GM23248 (cell line): ENCODE data around the gene C20orf144. TPM values are rescaled to one million over a fixed set of nuclear protein-coding genes. Genes with fewer than 3 reads are reported as not detected.
A peak's percentile ranks its signal among the peaks of the same experiment; 100 is the strongest.
"Not testable (repeated sequence)": the region's sequence is repeated elsewhere in the genome, so short reads cannot be mapped to it uniquely, and the experiment has no call there.

Experiments
- DNase-seq: peaks from one replicate; pipeline ENCODE4 v3.0.0-alpha.2; 2015
- H2AFZ ChIP-seq: fragments of 200-600 bp; sonication (generic); 2 replicates; pipeline ENCODE4 v1.6.1; 2016; ENCODE audit warnings: antibody characterized with exemption
- H3F3A ChIP-seq: fragments of 200-600 bp; sonication (generic); 2 replicates; pipeline ENCODE4 v1.6.1; 2016; ENCODE audit warnings: mild to moderate bottlenecking, antibody characterized with exemption, mixed run types; ENCODE audit not compliant: insufficient read depth
- H3K27ac ChIP-seq: fragments of 200-600 bp; sonication (generic); 2 replicates; pipeline ENCODE4 v1.5.1; 2016; ENCODE audit warnings: mild to moderate bottlenecking
- H3K27me3 ChIP-seq: fragments of 200-600 bp; sonication (generic); replicated peaks from 2 replicates; pipeline ENCODE4 v1.6.1; 2016; ENCODE audit warnings: mild to moderate bottlenecking; ENCODE audit not compliant: insufficient read depth
- H3K36me3 ChIP-seq: fragments of 200-600 bp; sonication (generic); 2 replicates; pipeline ENCODE4 v1.6.1; 2016; ENCODE audit warnings: low read depth, mild to moderate bottlenecking
- H3K4me1 ChIP-seq: fragments of 200-600 bp; sonication (generic); 2 replicates; pipeline ENCODE4 v1.6.1; 2016; ENCODE audit warnings: mild to moderate bottlenecking; ENCODE audit not compliant: insufficient read depth
- H3K4me2 ChIP-seq: fragments of 200-600 bp; sonication (generic); one replicate; pipeline ENCODE4 v1.6.1; 2016; ENCODE audit warnings: mild to moderate bottlenecking; ENCODE audit not compliant: unreplicated experiment
- H3K4me3 ChIP-seq: fragments of 200-600 bp; sonication (generic); 2 replicates; pipeline ENCODE4 v1.5.1; 2016; ENCODE audit warnings: mild to moderate bottlenecking
- H3K79me2 ChIP-seq: fragments of 200-600 bp; sonication (generic); 2 replicates; pipeline ENCODE4 v1.6.1; 2016; ENCODE audit warnings: mild to moderate bottlenecking; ENCODE audit not compliant: insufficient read depth
- H3K9ac ChIP-seq: fragments of 200-600 bp; sonication (generic); 2 replicates; pipeline ENCODE4 v1.6.1; 2016; ENCODE audit warnings: mild to moderate bottlenecking
- H3K9me2 ChIP-seq: fragments of 200-600 bp; sonication (generic); 2 replicates; pipeline ENCODE4 v1.6.1; 2016; ENCODE audit warnings: mixed run types, mild to moderate bottlenecking, moderate library complexity; ENCODE audit not compliant: insufficient read depth
- H3K9me3 ChIP-seq: fragments of 200-600 bp; sonication (generic); one replicate; pipeline ENCODE4 v1.6.1; 2017; ENCODE audit warnings: low read depth
- H4K20me1 ChIP-seq: fragments of 200-600 bp; sonication (generic); 2 replicates; pipeline ENCODE4 v1.6.0; 2016; ENCODE audit not compliant: insufficient read depth
- EZH2 ChIP-seq: fragments of 200-600 bp; sonication (generic); IDR thresholded peaks from 2 replicates; pipeline ENCODE4 v1.6.1; 2018; ENCODE audit warnings: antibody characterized with exemption, mild to moderate bottlenecking; ENCODE audit not compliant: insufficient read depth, poor library complexity, severe bottlenecking
- EZH2phosphoT487 ChIP-seq: fragments of 200-600 bp; sonication (generic); IDR thresholded peaks from 2 replicates; pipeline ENCODE4 v1.6.1; 2018; ENCODE audit warnings: antibody characterized with exemption, moderate library complexity, mild to moderate bottlenecking, low read depth; ENCODE audit not compliant: insufficient read depth
- WGBS, 2 experiments: methylation state at CpG; one replicate each; pipeline ENCODE4 v1.1.6; 2015 to 2017; ENCODE audit warnings: low lambda C conversion rate in 2 of 2, low coverage in 1 of 2; ENCODE audit errors: missing lambda C conversion rate in 2 of 2; 5-methylcytosine and 5-hydroxymethylcytosine counted together
- in situ Hi-C: fragments of 300-500 bp; cut with MboI; formaldehyde crosslinking; loops from 2 replicates; pipeline ENCODE4 v1.15.0; 2020
- polyA plus RNA-seq: library from polyadenylated mRNA; unstranded; fragments of >200 nt; fragmentation: Nextera tagmentation; extraction: Ambion mirVana; gene quantifications from 2 replicates; pipeline ENCODE4 v1.2.1, GENCODE V29; 2016
- total RNA-seq: library from RNA; depleted of rRNA; stranded (reverse); fragments of >200 nt; shearing (Covaris generic); gene quantifications from 2 replicates; pipeline ENCODE4 v1.2.3, GENCODE V29; 2014

The C20orf144 gene
- total and polyA plus RNA-seq, 2 experiments from 2014 or later: 0.25 TPM; not detected in 1

GRCh38 chr20:33645072-33645358 is 17.1 kb upstream of the C20orf144 start:
- no peaks in the 10 kb centered on the region for H4K20me1 ChIP-seq

GRCh38 chr20:33645396-33645795 is 16.7 kb upstream of the C20orf144 start:
- WGBS, 2 experiments: 53 to 64% methylated on average over 2 of the region's 2 CpGs
- Histone ChIP-seq H3K9ac (no peak overlapping the region), H3F3A (peaks cover 15% of the 10 kb centered on the region; the same call in 1 of the 2 replicates), H2AFZ (no peak overlapping the region), H3K27ac (no peak overlapping the region), H3K4me1 (peaks cover 18% of the 10 kb centered on the region), H3K9me2 (no peaks in the 10 kb centered on the region), H4K20me1 (no peaks in the 10 kb centered on the region), H3K79me2 (no peaks in the 10 kb centered on the region), H3K9me3 (no peaks in the 10 kb centered on the region), H3K36me3 (peaks cover 11% of the 10 kb centered on the region; the same call in 1 of the 2 replicates), H3K4me2 (no peak overlapping the region), H3K27me3 (no peaks in the 10 kb centered on the region), H3K4me3 (no peak overlapping the region)
- TF ChIP-seq EZH2phosphoT487 (no peak), EZH2 (no peak)
- in situ Hi-C loops: loop anchor here (10.0 kb wide), 1 partner anchor 61 kb away; no protein-coding TSS in a partner anchor
- DNase-seq: no peak

More at GRCh38 chr20:33645072-33645358, 17.1 kb upstream of the C20orf144 start:
- H3K27ac ChIP-seq: no peak overlapping the region
- no peaks in the 10 kb centered on the region for H3K27me3 ChIP-seq
- no peaks in the 10 kb centered on the region for H3K79me2 ChIP-seq
- H3K9ac ChIP-seq: no peak overlapping the region
- no peaks in the 10 kb centered on the region for H3K9me3 ChIP-seq
- no peak overlapping the region for H2AFZ ChIP-seq
- H3K9me2 ChIP-seq: no peaks in the 10 kb centered on the region
- peaks cover 18% of the 10 kb centered on the region for H3K4me1 ChIP-seq
- 75 to 76% methylated on average over 4 of the region's 4 CpGs for WGBS, 2 experiments
- peaks cover 15% of the 10 kb centered on the region; the same call in 1 of the 2 replicates for H3F3A ChIP-seq
- no peak for DNase-seq
- no peak for TF ChIP-seq EZH2
- no peak for TF ChIP-seq EZH2phosphoT487
- in situ Hi-C loops: loop anchor here (10.0 kb wide), 1 partner anchor 60 kb away; no protein-coding TSS in a partner anchor
- H3K4me2 ChIP-seq: no peak overlapping the region
- peaks cover 15% of the 10 kb centered on the region; the same call in 1 of the 2 replicates for H3K36me3 ChIP-seq
- no peak overlapping the region for H3K4me3 ChIP-seq

DNA sequence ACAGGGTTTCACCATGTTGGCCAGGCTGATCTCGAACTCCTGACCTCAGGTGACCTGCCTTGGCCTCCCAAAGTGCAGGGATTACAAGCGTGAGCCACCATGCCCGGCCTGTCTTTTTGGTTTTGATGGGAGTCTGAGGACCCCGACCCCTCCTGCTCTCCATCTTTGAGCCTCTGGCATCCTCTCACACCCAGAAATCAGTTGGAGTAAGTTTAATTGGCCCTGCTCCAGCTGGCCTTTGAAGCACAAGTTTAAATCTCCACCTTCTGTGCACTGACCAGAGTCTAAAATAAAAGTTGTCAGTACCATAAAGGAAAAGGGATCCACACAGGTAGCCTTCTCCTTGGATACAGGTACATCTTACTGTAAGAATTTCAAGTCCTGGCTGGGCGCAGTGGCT is 15.9 kb upstream of the C20orf144 start:
- H2AFZ ChIP-seq: no peak overlapping the region
- no peak overlapping the region for H3K4me2 ChIP-seq
- no peak overlapping the region for H3K27ac ChIP-seq
- no peak for DNase-seq
- peaks cover 8% of the 10 kb centered on the region; the same call in 1 of the 2 replicates for H3K36me3 ChIP-seq
- 93 to 95% methylated on average over 5 of the region's 5 CpGs for WGBS, 2 experiments
- in situ Hi-C loops: loop anchor here (10.0 kb wide), 1 partner anchor 61 kb away; no protein-coding TSS in a partner anchor
- no peaks in the 10 kb centered on the region for H3K9me3 ChIP-seq
- no peaks in the 10 kb centered on the region for H3K79me2 ChIP-seq
- no peaks in the 10 kb centered on the region for H3K9me2 ChIP-seq
- H3K4me1 ChIP-seq: peaks cover 18% of the 10 kb centered on the region
- H4K20me1 ChIP-seq: no peaks in the 10 kb centered on the region
- H3F3A ChIP-seq: peaks cover 15% of the 10 kb centered on the region; the same call in 1 of the 2 replicates
- no peak overlapping the region for H3K4me3 ChIP-seq
- H3K27me3 ChIP-seq: no peaks in the 10 kb centered on the region
- TF ChIP-seq EZH2 (no peak), EZH2phosphoT487 (no peak)
- H3K9ac ChIP-seq: no peak overlapping the region

DNA sequence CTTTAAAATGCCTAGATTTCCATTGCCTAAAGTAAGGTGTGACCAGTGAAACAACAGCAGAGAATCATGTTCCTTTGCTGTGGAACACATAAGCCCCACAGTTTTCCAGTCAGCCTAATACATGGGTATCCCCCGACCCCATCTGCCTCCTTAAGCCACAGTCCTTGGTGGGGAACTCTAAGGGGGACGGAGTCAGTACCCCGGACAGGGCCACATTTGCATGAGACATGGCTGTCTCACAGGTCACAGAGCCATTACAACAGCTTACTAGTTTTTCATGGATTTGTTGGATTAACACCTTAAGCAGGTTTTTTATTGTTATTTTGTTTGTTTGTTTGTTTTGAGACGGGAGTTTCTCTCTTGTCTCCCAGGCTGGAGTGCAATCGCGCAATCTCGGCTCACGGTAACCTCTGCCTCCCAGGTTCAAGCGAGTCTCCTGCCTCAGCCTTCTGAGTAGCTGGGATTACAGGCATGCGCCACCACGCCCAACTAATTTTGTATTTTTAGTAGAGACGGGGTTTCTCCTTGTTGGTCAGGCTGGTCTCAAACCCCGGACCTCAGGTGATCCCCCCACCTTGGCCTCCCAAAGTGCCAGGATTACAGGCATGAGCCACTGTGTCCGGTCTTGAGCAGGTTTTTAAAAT is 15.0 kb upstream of the C20orf144 start:
- H3K4me1 ChIP-seq: peaks cover 18% of the 10 kb centered on the region
- WGBS, 2 experiments: 80 to 81% methylated on average over 14 of the region's 14 CpGs
- not testable (repeated sequence) for H3K9me3 ChIP-seq, H3K9me2 ChIP-seq, H3K36me3 ChIP-seq, H4K20me1 ChIP-seq, H3K27me3 ChIP-seq, DNase-seq, H2AFZ ChIP-seq, H3K79me2 ChIP-seq, H3K4me3 ChIP-seq
- peak overlapping the region; percentile 38 for H3K4me2 ChIP-seq
- H3K9ac ChIP-seq: 0 out of 2 replicates have a peak overlapping the region, but pooled peaks have one; percentile 11
- peaks cover 15% of the 10 kb centered on the region; the same call in 1 of the 2 replicates for H3F3A ChIP-seq
- H3K27ac ChIP-seq: peak overlapping the region; percentile 24; the same call in 1 of the 2 replicates
- in situ Hi-C loops: loop anchor here (10.0 kb wide), 1 partner anchor 62 kb away; no protein-coding TSS in a partner anchor
